Cardiac fibroblast (primary cell): ENCODE measurements around the gene CNTN5.

ENCODE experiments used
- DNase-seq, 2 donors: peaks; one replicate each; pipeline versions ENCODE4 v3.0.0 to v3.0.0-alpha.2; 2010; ENCODE audit warnings: low read depth in 2 of 2
- H3K4me3 ChIP-seq, 2 donors: replicated peaks in 1 of 2; 1 replicate in 1 of 2; 2 replicates in 1 of 2; pipeline ENCODE4 v1.5.1; 2011; ENCODE audit warnings: low read depth in 2 of 2, low read length in 2 of 2, mild to moderate bottlenecking in 2 of 2, moderate library complexity in 1 of 2
- CTCF ChIP-seq: IDR thresholded peaks from one replicate; pipeline ENCODE4 v1.5.1; 2011; ENCODE audit warnings: low read depth, mild to moderate bottlenecking, low read length, inconsistent platforms

Gene CNTN5

GRCh38 chr11:100163471-100163870 lies 1142.7 kb downstream of the CNTN5 start:
- DNase-seq = no peak
- H3K4me3 ChIP-seq = no peak overlapping the region
- no peak for TF ChIP-seq CTCF

DNA sequence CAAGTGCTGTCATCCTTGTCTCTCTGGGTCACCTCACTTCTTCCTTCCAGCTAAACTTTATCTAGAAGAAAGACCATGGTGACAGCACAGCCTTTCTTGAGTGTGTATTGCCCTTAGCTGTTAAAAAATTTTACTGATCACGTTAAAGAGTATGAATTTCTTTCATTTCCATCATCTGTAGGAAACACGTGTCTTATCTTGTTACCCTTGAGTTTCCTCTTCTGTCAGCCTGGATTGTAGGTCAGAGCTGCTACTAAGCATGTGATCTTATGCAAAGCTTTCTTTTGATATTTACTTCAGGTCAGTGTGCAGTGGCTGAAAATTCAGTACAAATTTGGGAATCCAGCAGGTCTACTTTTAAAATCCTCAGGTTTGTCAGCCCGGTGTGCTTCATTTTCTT lies 1154.1 kb downstream of the CNTN5 start:
- no peak overlapping the region for H3K4me3 ChIP-seq
- DNase-seq = no peak
- no peak for TF ChIP-seq CTCF

DNA sequence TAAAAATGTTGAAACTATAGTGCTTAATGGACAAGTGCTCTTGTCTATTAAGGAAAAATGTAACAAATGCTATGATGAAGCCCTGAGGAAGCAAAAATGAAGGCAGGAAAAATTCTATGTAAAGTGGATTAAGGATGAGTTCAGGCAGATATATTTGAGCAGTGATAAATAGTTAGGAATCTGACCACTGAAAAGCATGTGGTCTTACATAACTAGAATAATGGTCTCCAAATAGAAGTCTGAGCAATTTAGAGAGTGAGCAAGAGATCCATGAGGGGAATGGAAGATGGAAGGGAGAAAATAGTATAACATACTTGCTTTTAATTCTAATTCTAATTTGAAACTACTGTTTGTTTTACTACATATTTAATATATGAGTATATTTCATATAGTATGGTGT lies 1155.7 kb downstream of the CNTN5 start:
- TF ChIP-seq CTCF = no peak
- no peak overlapping the region for H3K4me3 ChIP-seq
- DNase-seq = no peak

DNA sequence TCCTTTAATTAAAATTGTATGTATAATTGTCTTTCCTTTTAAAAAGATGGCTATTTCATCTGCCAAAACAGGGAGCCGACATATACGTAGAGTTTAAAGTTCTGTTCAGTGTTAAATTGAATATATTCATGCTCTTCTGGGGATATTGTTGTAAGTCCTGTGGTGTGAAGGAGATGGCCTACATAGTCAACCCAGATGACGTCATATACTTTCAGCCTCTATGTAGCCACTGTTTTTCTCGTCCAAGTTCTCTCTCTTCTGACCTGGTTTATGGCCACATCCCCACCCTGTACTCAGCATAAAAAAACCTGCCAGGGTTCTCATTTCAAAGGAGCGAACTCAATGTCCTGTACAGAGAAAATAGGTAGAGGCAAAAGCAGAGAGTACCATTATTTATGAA lies 1156.9 kb downstream of the CNTN5 start:
- no peak overlapping the region for H3K4me3 ChIP-seq
- TF ChIP-seq CTCF = no peak
- no peak for DNase-seq

- no peak for TF ChIP-seq CTCF
- H3K4me3 ChIP-seq = no peak overlapping the region
- DNase-seq = no peak
These were observed 1161.6 kb downstream of the CNTN5 start for GRCh38 chr11:100182350-100182749.

- no peak overlapping the region for H3K4me3 ChIP-seq
- no peak for TF ChIP-seq CTCF
- no peak for DNase-seq
These were observed 1162.2 kb downstream of the CNTN5 start for GRCh38 chr11:100182927-100183326.

- no peak for TF ChIP-seq CTCF
- no peak overlapping the region for H3K4me3 ChIP-seq
- no peak for DNase-seq
These were observed 1164.8 kb downstream of the CNTN5 start for GRCh38 chr11:100185588-100185987.
